ENCODE data around the gene NR3C2.

The NR3C2 gene

GRCh38 chr4:148057516-148057915 lies 384.7 kb downstream of the NR3C2 start:
- H3K27ac ChIP-seq (ENCODE audit: low read length), result no peak overlapping the region
- H3K4me1 ChIP-seq (ENCODE audit: insufficient read depth, low read length), result no peaks in the 10 kb centered on the region
- no peaks in the 10 kb centered on the region for H3K27me3 ChIP-seq (ENCODE audit: insufficient read depth, low read length, poor library complexity)
- no peak overlapping the region for H3K9ac ChIP-seq (ENCODE audit: low read depth, low read length)
- no peaks in the 10 kb centered on the region for H4K20me1 ChIP-seq (ENCODE audit: insufficient read depth, low read length)
- no peak for ATAC-seq (ENCODE audit: insufficient read depth, low read depth)
- DNase-seq, result no peak
- H3K9me3 ChIP-seq (ENCODE audit: insufficient read depth, low read length, severe bottlenecking), result no peaks in the 10 kb centered on the region
- H3K36me3 ChIP-seq (ENCODE audit: insufficient read depth, low read length), result no peaks in the 10 kb centered on the region
- TF ChIP-seq CTCF (IDR thresholded peaks at IDR 0.05; ENCODE audit: borderline replicate concordance, extremely low read depth, low read length, poor library complexity, severe bottlenecking), result no peak
- no peak for TF ChIP-seq EZH2 (IDR thresholded peaks at IDR 0.05; ENCODE audit: borderline replicate concordance, low read depth, low read length, severe bottlenecking)
- no peak overlapping the region for H2AFZ ChIP-seq (ENCODE audit: low read depth, low read length)
- no peak overlapping the region for H3K4me2 ChIP-seq (ENCODE audit: insufficient read depth, low read length)
- no peaks in the 10 kb centered on the region for H3K79me2 ChIP-seq (ENCODE audit: insufficient read depth, low read length)
- no peak overlapping the region for H3K4me3 ChIP-seq (ENCODE audit: low read depth in 1 of 2, low read length in 2 of 2)

GRCh38 chr4:148056879-148057278 lies 385.3 kb downstream of the NR3C2 start:
- Histone ChIP-seq H3K79me2 (ENCODE audit: insufficient read depth, low read length) (no peaks in the 10 kb centered on the region), H3K9me3 (ENCODE audit: insufficient read depth, low read length, severe bottlenecking) (no peaks in the 10 kb centered on the region), H3K4me2 (ENCODE audit: insufficient read depth, low read length) (no peak overlapping the region), H4K20me1 (ENCODE audit: insufficient read depth, low read length) (no peaks in the 10 kb centered on the region), H3K4me1 (ENCODE audit: insufficient read depth, low read length) (no peaks in the 10 kb centered on the region), H2AFZ (ENCODE audit: low read depth, low read length) (no peak overlapping the region), H3K36me3 (ENCODE audit: insufficient read depth, low read length) (no peaks in the 10 kb centered on the region), H3K9ac (ENCODE audit: low read depth, low read length) (no peak overlapping the region), H3K27me3 (ENCODE audit: insufficient read depth, low read length, poor library complexity) (no peaks in the 10 kb centered on the region), H3K4me3 (ENCODE audit: low read depth in 1 of 2, low read length in 2 of 2) (no peak overlapping the region), H3K27ac (ENCODE audit: low read length) (no peak overlapping the region)
- no peak for DNase-seq
- ATAC-seq (ENCODE audit: insufficient read depth, low read depth), result no peak
- no peak for TF ChIP-seq CTCF (IDR thresholded peaks at IDR 0.05; ENCODE audit: borderline replicate concordance, extremely low read depth, low read length, poor library complexity, severe bottlenecking)
- TF ChIP-seq EZH2 (IDR thresholded peaks at IDR 0.05; ENCODE audit: borderline replicate concordance, low read depth, low read length, severe bottlenecking), result no peak

GRCh38 chr4:148055844-148056243 lies 386.4 kb downstream of the NR3C2 start:
- no peak for DNase-seq
- Histone ChIP-seq H3K79me2 (ENCODE audit: insufficient read depth, low read length) (no peaks in the 10 kb centered on the region), H3K9me3 (ENCODE audit: insufficient read depth, low read length, severe bottlenecking) (no peaks in the 10 kb centered on the region), H2AFZ (ENCODE audit: low read depth, low read length) (no peak overlapping the region), H3K27me3 (ENCODE audit: insufficient read depth, low read length, poor library complexity) (no peaks in the 10 kb centered on the region), H3K4me3 (ENCODE audit: low read depth in 1 of 2, low read length in 2 of 2) (no peak overlapping the region), H3K4me1 (ENCODE audit: insufficient read depth, low read length) (no peaks in the 10 kb centered on the region), H3K27ac (ENCODE audit: low read length) (no peak overlapping the region), H4K20me1 (ENCODE audit: insufficient read depth, low read length) (no peaks in the 10 kb centered on the region), H3K4me2 (ENCODE audit: insufficient read depth, low read length) (no peak overlapping the region), H3K9ac (ENCODE audit: low read depth, low read length) (no peak overlapping the region), H3K36me3 (ENCODE audit: insufficient read depth, low read length) (no peaks in the 10 kb centered on the region)
- TF ChIP-seq EZH2 (IDR thresholded peaks at IDR 0.05; ENCODE audit: borderline replicate concordance, low read depth, low read length, severe bottlenecking) (no peak), CTCF (IDR thresholded peaks at IDR 0.05; ENCODE audit: borderline replicate concordance, extremely low read depth, low read length, poor library complexity, severe bottlenecking) (no peak)
- ATAC-seq (ENCODE audit: insufficient read depth, low read depth), result no peak

GRCh38 chr4:148054275-148054674 lies 387.9 kb downstream of the NR3C2 start:
- Histone ChIP-seq H3K9ac (ENCODE audit: low read depth, low read length) (no peak overlapping the region), H2AFZ (ENCODE audit: low read depth, low read length) (no peak overlapping the region), H3K27me3 (ENCODE audit: insufficient read depth, low read length, poor library complexity) (no peaks in the 10 kb centered on the region), H3K4me2 (ENCODE audit: insufficient read depth, low read length) (no peak overlapping the region), H3K36me3 (ENCODE audit: insufficient read depth, low read length) (no peaks in the 10 kb centered on the region), H3K27ac (ENCODE audit: low read length) (no peak overlapping the region), H4K20me1 (ENCODE audit: insufficient read depth, low read length) (no peaks in the 10 kb centered on the region), H3K4me3 (ENCODE audit: low read depth in 1 of 2, low read length in 2 of 2) (no peak overlapping the region), H3K79me2 (ENCODE audit: insufficient read depth, low read length) (no peaks in the 10 kb centered on the region), H3K4me1 (ENCODE audit: insufficient read depth, low read length) (no peaks in the 10 kb centered on the region), H3K9me3 (ENCODE audit: insufficient read depth, low read length, severe bottlenecking) (no peaks in the 10 kb centered on the region)
- 0 out of 3 replicates have a peak, but pooled peaks have one; percentile 19 for ATAC-seq (ENCODE audit: insufficient read depth, low read depth)
- peak; percentile 9 for DNase-seq
- no peak for TF ChIP-seq CTCF (IDR thresholded peaks at IDR 0.05; ENCODE audit: borderline replicate concordance, extremely low read depth, low read length, poor library complexity, severe bottlenecking)
- no peak for TF ChIP-seq EZH2 (IDR thresholded peaks at IDR 0.05; ENCODE audit: borderline replicate concordance, low read depth, low read length, severe bottlenecking)
